HG03108 (cell line): ENCODE measurements around the gene FOXP1.

Source experiments
- ATAC-seq: cut with Tn5 transposase; IDR thresholded peaks from one replicate; pipeline ENCODE4 v1.9.1; 2021; ENCODE audit warnings: moderate library complexity; ENCODE audit not compliant: unreplicated experiment

Gene FOXP1

DNA sequence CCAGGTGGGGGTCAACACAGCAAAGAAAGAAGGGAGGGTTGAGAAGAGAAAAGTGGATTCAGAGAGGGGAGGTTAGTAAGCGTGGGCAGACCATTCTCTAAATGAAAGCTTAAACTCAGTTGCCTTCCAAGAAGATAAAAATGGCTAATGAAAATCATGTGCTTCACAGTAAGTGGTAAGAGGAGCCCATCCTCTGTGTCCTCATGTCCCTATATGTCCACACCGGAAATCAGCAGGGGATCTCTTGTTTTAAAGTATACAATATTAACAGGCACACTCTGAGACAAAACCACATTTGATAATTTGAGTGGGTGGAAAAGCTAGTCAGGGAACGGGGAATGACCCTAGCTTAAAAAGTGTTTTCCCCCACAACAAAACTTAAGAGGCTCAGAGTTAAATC is 4.4 kb upstream of the FOXP1 start:
- no peak for ATAC-seq

DNA sequence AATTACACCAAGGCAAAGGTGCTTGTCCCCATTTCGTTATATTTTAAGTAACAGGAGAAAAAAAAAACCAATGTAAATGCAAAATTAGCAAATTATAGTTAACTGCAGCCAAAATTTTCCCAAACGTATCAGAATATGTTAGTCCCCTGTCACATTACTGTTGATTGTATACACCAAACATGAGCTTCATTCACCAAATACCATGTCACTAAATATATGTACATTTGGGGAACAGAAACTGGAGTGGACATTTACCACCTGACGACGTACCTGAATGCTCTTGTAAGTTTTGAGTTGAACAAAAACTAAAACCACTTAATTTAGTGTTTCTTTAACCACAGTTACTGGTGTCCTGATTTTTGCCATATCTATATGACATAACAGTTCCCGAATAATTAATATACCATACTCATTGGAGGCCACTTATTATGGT is 3.3 kb upstream of the FOXP1 start:
- no peak for ATAC-seq

DNA sequence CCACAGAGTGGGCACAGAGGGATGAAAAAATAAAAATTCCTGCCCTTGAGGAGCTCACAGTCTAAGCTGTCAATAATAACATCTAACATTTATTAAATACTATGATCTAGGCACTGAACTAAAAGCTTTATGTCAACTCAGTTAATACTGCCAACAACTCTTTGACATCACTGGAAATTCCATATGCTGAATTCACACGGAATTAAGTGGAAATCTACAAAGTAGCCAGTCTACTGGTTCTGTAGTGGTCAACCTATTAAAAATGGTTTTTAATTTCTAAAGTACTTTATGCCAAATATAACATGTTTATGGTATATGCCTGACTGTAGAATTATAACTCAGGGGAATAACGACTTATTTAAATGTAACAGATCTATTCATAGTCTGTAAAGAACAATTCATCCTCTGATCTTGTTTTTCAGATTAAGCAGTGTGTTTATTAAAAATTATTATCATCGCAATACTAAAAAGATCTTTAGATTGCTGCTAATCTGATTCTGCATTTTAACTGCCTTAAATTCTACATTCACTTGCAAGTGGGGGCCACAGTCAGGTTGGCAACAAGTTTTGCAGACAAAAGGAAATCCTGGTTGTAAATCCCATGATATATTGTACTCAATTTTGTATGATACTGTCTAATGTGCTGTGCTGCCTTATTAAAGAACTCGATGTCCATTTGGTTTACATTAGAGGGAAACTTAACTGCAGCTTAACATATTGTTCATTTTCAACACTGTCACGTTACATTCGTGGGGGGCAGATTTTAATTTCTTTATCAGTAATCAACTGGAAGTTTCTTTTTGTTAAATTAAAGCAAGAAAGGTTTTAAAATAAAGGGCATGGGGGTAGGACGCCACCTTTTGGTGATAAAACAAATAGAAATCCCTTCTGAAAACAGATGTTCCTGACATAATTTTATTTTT is 2.6 kb upstream of the FOXP1 start:
- no peak for ATAC-seq

DNA sequence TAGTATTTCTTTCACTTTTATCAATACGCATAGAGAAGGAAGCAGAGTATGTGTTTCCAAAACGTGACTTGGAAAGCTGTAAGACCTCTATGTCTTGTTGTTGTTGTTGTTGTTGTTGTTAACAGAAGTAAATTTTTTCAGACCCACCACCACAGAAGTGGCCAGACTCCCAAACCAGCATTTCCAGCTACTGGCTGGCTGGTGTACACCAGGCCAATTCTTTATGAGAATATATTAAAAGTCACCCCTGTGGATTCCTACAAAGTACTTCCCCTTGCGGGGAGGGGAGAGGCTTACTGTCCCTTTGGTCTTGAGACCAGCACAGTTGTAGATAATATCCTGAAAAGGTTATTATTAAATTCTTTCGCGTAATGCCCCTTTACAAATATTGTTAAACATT is 1.6 kb upstream of the FOXP1 start:
- ATAC-seq: no peak

DNA sequence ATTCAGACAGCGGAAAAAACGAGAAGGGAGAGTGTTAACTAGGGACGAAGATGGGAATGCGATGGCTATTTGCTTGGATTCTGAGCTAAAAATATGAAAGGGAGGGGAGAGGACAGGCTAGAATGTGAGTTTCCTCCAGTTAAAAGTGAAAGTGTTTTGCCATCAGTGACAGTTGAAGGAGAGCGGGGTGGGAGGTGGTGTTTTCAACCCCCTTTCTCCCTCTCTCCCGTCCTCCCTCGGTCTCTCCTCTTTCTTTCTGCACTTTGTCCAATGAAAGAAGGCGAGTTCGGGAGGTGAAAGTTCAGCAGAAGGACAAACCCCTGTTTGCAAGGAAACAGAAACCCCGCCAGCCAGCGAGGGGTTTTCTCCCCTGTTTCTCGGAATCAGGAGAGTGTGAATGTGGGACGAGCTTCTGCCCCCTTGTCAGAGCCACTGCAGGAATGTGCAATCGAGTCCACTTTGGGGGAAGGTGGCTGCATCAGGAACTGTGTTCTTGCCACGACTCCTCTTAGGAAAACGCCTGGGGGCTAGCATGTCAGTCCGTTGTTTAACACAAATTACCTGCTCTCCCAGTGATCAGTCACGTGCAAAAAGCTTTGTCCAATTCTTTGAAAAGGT is 975 bp upstream of the FOXP1 start:
- no peak for ATAC-seq

DNA sequence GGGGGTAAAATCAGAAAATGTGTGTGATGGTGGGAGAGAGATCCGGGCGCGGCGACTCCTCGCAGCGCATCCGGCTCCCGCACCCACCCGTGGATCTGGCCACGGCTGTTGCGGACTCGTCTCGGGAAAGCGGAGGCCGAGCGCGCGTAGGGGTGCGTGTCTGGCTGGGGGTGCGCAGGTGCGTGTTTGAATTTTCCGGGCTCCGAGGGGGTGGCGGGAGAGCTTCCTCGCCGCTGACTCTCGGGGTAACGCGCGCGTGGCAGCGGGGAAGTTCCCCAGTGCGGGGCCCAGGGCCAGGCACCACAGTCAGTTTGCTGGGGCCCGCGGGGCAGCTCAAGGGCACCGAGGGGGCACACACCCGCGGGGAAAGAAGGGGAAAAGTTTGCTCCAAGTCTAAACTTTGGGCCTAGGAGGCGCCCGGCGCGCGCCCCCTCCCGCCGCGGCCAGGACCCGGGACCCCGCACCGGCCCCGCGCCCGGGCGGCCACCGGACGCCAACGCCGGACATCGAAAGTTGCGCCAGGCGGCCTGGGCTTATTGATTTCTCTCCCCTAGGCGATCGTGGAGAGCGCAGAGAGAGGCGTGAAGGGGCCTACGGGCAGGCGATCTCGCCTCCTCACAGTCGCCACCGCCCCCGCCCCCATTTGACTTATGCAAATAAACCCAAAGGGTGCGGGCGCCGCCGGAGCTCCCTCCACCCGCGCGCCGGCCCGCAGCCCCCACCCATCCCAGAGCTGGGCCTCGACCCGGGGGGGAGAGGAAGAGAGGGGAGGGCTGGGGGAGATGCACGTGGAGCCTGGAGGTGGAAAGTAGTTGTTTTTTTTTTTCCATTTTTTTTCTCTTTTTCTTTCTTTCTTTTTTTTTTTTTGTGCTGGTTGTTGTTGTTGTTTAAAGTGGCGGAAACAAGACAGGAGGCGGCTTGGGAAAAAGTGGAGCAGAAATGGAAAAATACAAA is 639 bp downstream of the FOXP1 start:
- no peak for ATAC-seq

DNA sequence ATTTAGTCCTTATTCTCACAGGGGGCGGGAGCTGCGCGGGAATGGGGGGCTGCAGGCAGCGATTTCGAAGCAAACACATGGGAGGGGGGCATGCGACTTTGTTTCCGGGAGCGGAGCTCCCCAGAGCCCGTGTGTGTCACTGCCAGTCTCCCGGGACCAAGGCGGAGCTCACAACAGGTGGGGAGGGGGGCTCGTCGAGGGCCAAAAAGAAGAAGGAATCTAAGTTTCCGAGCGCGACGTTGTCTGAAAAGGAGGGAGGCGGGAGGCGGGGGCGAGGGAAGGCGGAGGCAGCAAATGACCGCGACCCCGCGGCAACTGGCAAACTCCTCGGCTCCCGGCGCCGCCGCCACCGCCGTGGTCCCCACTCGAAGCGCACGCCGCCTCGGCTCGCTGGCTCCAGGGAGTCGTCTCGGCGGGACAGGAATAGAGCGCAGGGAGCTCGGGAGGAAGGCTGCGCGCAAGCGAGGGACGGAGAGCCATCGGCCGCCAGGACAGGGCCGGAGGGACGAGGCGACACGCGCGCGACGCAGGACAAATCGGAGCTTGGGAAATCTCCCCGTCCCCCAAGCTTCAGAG is 1.4 kb downstream of the FOXP1 start:
- no peak for ATAC-seq

DNA sequence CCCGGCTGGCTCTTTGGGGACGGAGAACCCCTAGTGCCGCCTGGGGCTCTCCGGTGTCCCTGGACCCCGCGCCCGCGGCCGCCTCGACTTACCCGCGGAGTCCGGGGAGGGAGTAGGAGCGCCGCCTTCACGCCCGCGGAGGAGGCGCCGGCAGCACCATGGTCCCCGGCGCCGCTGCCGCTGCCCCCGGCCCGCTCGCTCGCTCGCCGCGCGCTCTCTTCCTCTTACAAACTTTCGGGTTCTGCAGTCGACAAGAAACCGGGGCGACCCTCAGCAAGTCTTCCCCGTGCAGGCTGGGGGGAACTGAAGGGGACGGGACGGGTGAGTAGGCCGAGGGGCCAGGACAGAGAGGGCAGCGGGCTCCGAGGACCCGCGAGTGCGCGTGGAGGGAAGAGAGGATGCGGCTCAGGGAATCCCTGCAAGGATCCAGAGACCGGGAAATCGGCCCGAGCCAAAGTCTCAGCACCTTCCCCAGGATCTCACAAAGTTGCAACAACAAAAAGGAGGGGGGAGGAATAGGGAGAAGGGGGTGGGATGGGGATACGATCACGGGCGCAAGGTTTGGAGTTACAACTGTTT is 2.0 kb downstream of the FOXP1 start:
- no peak for ATAC-seq

DNA sequence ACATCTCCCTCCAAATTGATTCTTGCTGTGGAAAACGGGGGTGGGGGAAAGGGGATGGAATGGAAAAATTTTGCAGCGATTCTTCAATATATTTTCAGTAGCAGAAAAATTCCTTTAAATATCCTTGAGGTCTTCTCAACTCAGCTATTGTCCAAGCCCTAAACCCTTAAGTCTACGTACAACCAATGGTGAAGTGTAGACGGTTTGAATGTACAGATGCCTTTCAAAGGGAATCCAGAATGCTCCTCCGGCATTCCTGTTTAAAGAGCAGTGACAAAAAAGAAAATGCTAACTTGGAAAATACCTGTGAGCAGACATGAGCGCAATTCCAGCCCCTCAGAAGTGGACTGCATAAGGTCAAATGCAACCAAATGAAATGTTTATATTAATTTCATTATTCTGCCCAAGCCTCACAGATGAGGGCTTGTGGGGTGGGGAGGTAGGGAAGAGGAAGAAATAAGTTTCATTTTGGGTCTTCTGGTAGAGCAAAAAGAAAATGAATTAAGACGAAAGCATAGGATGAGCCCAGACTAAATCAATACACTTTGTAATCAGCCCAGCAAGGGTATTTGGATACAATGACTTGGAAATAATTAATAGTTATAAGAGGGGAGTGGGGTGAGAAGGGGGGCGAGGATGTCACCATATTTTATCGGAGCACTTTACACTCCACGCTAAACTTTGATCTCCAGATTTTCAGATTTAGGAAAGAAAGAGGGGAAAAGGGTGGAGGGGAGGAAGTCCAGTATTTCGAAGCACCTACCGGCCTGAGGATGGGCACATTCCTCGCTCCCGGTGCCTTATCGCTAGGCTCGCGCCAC is 2.7 kb downstream of the FOXP1 start:
- no peak for ATAC-seq

DNA sequence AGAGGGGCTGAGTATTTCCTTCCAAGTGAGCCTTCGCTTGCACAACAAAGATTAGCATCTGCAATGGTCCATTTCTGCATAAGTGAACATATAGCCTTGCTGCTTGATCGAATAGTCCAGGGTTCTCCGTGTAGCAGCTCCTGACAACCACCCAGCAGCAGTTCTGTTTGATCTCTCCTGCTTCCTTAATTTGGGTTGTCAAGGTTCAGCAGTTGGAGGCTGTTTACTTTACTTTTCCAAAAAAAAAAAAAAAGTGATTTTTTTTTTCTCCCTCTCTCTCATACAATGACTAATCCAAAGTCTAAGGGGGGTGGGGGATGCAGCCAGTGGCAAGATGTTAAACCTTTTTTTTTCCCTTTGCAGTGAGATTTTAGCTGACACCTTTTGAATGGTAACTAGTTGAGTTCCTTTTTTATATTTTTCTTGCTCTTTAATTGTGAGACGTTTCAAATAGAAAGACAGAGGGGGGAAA is 3.6 kb downstream of the FOXP1 start:
- no peak for ATAC-seq

DNA sequence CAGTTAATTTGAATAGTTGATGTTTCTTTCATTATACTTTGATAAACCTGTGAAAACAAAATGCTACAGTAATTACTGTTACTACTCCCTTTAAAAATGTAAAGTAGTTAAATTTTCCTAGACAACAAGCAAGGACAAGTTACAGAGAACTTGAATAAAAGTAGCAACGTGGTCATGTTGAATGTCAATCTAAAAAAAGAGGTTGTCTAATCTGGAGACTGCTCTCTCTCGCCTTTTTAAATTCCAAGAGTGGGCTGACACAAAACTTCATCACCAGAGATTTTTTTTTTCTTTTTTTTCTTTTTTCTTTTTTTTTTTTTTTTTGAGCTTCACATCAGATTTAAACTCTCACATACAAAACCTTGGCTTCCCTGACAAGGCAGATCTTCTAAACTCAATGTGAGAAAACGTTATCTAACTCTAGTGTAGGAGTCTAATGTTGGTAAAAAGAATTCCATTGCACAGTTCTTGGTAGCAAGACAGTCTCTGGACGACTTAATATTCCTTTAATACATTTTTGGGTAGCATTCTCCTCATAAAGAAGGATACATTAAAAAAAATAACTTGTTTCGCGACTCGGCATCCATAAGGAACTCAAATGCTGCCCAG is 4.1 kb downstream of the FOXP1 start:
- no peak for ATAC-seq

DNA sequence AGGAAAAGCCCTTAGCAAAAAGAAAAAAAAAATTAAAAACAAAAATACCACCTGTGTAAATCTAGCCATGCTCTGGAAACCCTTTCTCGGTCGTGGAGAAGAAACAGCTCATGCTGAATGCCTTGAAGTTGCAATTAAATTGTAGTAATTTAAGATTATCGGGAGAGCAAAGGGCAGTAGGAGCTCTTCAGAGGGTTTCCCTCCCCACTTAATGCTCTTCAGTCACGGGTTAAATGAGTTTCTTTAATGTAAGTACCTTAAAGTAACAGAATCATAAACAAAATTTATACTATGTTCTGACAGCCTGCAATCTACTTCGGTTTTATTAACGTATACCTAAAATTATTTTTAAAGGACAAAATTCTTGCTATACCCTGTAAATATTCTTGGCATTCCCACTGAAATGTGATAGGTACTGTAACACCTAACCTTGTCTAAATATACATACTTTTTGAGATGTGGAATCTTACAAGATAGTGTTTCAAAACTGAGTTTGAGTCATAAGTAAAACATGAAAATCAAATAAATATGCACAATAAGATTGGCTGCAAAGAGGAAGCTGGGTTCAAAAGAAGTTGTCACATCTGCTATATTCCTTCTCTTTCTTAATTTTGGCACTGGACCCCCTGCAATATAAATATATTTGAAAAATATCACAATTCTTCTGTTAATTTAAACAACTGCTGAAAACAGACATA is 5.3 kb downstream of the FOXP1 start:
- ATAC-seq: no peak

DNA sequence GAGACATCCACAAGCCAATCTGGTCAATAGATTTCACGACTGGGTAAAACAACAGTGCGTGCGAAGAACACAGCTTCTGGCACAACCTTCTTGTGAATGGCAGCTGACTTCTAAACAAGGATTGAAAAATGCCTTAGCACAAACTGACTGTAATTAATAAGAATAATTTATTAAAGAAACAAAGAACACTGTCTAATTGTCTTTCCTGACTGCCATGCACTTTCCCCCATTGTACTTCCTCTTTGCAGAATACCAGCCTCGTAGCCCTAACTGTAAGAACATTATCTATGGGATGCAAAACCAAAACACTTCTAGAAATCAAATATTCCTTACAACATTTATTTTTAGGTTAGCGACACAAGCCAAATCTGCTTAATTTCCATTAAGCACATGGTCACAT is 6.5 kb downstream of the FOXP1 start:
- ATAC-seq: no peak

DNA sequence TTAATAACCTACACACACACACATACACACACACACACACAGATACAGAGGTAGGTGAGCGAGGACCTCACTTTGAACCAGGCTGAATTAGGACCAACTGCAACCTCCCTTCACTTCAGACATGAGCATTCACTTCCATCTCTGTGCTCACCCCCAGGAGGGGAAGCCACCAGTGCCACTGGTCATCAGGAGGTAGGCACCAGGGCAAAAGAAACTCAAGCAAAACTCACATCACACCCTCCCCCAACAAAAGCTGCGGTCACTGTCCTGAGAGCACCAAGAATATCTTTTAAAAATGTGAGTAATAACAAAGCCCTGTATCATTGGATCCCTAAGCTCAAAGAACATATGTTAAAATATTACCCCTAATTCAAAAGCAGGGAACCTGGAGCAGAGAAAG is 8.1 kb downstream of the FOXP1 start:
- ATAC-seq: no peak

DNA sequence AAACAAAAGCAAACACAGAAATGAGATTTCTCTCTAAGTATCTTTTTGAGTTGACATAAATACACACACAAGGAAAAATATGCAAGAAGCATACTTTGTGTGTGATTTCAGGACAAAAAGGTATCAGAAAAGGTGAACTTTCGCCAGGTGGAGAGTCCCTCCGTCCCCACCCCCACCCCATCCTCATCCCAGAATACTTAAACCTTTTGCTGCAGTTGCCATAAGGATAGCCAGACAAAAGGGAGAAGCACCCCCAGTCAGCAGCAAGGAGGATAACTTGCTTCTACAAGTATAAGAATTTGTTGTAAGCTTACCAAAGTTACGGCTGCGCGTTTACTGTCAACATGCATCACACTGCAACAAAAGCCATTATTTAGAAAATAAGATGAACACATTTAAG is 10.3 kb downstream of the FOXP1 start:
- no peak for ATAC-seq

DNA sequence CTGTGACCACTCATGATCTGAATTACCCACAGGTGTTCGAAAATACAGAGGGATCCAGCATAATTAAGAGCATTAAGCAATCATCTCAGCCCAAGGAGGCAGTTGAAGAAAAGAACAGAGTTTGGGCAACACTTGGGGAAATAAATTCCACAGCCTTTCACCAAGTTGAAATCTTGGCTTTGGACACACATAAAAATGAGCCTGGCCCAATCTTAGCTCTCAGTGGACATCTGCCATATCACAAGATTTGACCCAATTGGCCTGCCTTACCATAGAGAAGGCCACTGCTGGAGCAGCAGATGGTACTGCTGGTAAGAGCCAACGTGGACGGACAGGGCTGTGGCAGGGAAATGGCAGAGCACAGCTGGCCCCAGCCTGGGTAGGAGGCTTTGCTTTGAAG is 13.0 kb downstream of the FOXP1 start:
- no peak for ATAC-seq

DNA sequence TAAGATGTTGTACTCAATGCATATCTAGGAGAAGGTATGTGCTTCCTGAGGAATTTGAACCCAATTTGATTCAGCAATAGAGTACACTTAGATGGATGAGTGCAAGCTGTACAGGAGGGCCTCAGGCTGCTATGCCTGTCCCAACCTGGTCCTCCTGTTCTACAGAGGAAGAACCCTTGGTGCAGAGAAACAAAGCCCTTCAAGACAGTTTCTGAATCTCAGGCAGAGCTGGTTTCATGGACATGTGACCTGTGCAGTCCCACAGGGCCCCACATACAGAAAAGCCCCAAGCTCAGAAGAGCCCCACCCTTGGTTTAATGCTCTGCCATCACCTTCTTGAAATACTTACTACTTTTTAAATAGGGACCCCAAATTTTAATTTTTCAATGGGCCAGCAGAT is 15.3 kb downstream of the FOXP1 start:
- peak; percentile 35 for ATAC-seq

DNA sequence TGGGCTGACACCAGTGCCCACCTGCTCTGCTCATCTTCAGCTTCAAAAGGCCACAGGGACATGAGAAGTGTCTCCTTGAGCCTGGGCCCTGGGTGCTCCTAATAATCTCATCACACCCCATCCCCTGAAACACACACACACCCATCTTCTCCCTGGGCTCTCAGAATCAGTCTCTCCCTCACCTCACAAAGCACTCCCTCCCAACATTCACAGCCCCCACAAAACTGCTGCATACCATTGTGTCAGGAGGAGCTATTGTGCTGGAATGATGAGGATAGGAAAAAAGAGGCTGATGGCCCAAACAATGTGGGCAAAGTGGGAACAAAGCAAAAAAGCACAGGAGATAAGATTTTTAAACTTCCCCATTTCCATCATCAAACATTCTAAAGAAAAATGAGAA is 16.8 kb downstream of the FOXP1 start:
- no peak for ATAC-seq

DNA sequence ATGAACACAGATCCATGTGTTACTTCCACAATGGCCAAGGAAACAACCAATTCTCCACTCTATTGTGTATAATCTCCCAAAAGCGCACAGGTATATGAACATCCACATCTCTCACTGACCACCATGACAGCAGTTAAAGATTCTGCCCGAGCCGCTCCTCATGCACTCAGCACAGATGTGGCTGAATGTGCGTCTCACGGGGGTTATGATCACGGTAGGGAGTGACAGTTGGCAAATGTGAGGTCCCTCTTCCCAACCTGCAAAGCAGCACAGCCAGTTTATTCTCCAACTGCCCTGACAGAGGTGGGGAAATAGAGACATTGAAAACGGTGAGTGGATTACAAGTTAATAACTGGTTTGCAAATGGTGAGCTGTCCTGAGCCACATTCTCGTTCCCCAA is 17.6 kb downstream of the FOXP1 start:
- ATAC-seq: no peak
